Measurements from ENCODE around the gene GABBR1. TPM values are rescaled to one million over a fixed set of nuclear protein-coding genes. Genes with fewer than 3 reads are reported as not detected.

Gene GABBR1
- total and polyA plus RNA-seq, 2 of the 13 experiments (the other 11 are each of a cell fraction or from before 2014, with no cell fraction given): 0.07 to 0.37 TPM

DNA sequence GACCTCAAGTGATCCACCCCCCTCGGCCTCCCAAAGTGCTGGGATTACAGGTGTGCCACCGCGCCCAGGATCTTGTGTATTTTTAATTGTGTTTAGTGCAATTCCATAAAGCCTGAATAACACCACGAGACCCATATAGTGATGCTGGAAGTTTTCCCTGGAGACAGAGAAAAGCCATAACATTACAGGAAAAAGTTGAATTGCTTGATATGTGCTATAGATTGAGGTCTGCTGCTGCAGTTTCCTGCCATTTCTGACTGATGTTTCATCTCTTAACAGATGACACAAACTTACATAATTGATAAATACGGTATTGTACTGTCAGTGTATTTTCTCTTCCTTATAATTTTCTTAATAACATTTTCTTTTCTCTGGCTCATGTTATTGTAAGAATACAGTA lies 66.1 kb downstream of the GABBR1 start (continued):
- TF ChIP-seq, protein P1, sequence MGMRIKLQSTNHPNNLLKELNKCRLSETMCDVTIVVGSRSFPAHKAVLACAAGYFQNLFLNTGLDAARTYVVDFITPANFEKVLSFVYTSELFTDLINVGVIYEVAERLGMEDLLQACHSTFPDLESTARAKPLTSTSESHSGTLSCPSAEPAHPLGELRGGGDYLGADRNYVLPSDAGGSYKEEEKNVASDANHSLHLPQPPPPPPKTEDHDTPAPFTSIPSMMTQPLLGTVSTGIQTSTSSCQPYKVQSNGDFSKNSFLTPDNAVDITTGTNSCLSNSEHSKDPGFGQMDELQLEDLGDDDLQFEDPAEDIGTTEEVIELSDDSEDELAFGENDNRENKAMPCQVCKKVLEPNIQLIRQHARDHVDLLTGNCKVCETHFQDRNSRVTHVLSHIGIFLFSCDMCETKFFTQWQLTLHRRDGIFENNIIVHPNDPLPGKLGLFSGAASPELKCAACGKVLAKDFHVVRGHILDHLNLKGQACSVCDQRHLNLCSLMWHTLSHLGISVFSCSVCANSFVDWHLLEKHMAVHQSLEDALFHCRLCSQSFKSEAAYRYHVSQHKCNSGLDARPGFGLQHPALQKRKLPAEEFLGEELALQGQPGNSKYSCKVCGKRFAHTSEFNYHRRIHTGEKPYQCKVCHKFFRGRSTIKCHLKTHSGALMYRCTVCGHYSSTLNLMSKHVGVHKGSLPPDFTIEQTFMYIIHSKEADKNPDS (CRISPR knock-in tag; IDR thresholded peaks at IDR 0.05): no peak
- TF ChIP-seq RFX5 (IDR thresholded peaks at IDR 0.05; ENCODE audit: low read depth, low read length): no peak
- TF ChIP-seq DNMT1 (CRISPR knock-in tag; IDR thresholded peaks at IDR 0.05): no peak

DNA sequence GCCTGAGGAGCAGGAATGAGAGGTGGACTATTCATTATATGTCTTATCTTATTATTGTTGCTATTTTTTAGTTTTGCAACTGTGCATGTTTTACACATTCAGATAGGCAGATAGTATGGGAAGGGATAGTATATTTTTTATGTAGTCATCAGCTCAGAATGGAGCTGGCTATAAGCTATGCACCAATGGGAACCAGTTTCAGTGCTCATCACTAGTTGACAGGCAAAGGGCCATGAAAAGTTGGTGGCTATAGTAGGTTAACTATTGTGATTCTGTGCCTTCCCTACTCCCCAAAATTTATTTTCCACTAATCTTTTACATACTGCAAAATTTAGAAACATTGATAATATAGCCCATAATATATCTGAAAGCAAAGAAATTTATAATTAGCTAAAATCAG lies 68.1 kb downstream of the GABBR1 start:
- POLR2A ChIA-PET: no interaction called here
- BruUV-seq (replicated peaks): no TSS peak
- H3K27ac ChIP-seq (ENCODE audit: extremely low read length, insufficient read depth, low read length): no peak overlapping the region
- TF ChIP-seq RFXANK (CRISPR knock-in tag; IDR thresholded peaks at IDR 0.05) (peak; percentile 82; the same call in 1 of the 2 replicates), ZBTB21 (CRISPR knock-in tag; IDR thresholded peaks at IDR 0.05) (no peak), KDM2A (CRISPR knock-in tag; IDR thresholded peaks at IDR 0.05; ENCODE audit: borderline replicate concordance, low read depth) (no peak), RFX5 (IDR thresholded peaks at IDR 0.05; ENCODE audit: low read depth, low read length) (peak; percentile 96)
- no peak overlapping the region for H3K4me3 ChIP-seq (replicated peaks in 1 of 3; ENCODE audit: insufficient read depth in 1 of 3, low read depth in 2 of 3, low read length in 3 of 3)
- H3K79me2 ChIP-seq (ENCODE audit: insufficient read depth, low read length): no peaks in the 10 kb centered on the region
- H3K27me3 ChIP-seq (ENCODE audit: control insufficient read depth in 1 of 2, insufficient read depth in 2 of 2, low read length in 2 of 2): no peaks in the 10 kb centered on the region
- FAIRE-seq (no peak), ATAC-seq (no peak), DNase-seq (ENCODE audit: low spot score) (no peak)
- no peak overlapping the region for H3K4me2 ChIP-seq (ENCODE audit: low read depth, low read length)
- H3K4me1 ChIP-seq (ENCODE audit: insufficient read depth, low read length): peaks cover 24% of the 10 kb centered on the region
- no peak overlapping the region for H3K9ac ChIP-seq (ENCODE audit: insufficient read depth, low read depth, low read length)
- H2AFZ ChIP-seq (ENCODE audit: low read length): no peak overlapping the region
- intact Hi-C loops (cut with micrococcal nuclease; ENCODE audit: unreplicated experiment): no loop called here
- in situ Hi-C loops (cut with HindIII; ENCODE audit: extremely low pct_ligation_motif_present, low pct_unique_long_range_greater_than_20kb): no loop called here
- H3K9me3 ChIP-seq (ENCODE audit: low read length): no peaks in the 10 kb centered on the region
- H4K20me1 ChIP-seq (ENCODE audit: insufficient read depth, low read length): no peaks in the 10 kb centered on the region
- no peaks in the 10 kb centered on the region for H3K36me3 ChIP-seq (replicated peaks in 1 of 2; ENCODE audit: control insufficient read depth in 1 of 2, insufficient read depth in 2 of 2, low read length in 2 of 2)
- CTCF ChIA-PET (ENCODE audit: low intra/inter-chr PET ratio, low total read pairs): no interaction called here
